Epithelial cell of alveolus of lung (primary cell): ENCODE results near the gene MEMO1. TPM values are rescaled to one million over a fixed set of nuclear protein-coding genes. Genes with fewer than 3 reads are reported as not detected.

Experiments
- total RNA-seq: library from RNA; depleted of rRNA; stranded (reverse); fragments of >200 nt; gene quantifications from 2 replicates; pipeline ENCODE4 v1.2.1, GENCODE V29; 2015

MEMO1 gene
- 24.4 and 43.1 TPM in 2 replicates for total RNA-seq

DNA sequence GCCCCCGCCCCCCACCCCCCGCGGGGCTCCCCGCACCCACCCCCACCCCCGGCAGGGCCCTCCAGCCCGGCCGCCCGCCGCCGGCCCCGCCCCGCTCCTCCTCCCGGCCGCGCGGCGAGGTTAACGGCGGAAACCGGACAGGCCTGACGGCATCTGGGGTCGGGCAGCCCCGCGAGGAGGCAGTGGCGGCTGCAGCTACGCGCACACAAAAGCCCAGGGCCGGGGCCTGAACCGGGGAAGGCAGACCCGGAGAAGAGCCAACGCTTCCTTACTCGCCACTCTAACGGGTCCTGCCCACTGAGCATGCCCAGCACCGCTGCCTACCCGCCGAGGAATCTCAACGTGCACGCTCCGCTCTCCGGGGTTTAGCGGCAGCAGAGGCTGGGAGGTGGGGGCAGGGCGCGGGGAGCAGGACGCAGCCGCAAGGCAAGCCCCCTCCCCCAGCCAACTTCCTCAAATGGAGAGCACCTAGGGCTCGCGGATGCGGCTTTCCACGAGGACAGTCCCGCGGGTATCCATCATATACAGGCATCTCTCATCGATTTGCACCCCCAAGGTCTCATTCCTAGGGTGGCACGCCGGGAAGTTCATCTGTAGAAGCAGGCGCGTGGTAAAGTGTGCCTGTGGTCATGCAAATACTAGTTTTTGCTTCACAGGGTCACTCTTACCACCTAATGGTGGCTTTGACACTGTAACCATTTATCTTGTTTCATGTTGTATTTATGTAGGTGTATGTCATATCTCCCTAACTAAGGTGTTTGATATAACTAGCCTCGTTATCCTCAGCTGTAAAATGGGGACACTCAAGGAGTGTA is at the start of gene MEMO1:
TSS of gene MEMO1 (minus strand) at position 339 of the 815 bp plus-strand sequence. CDS start 761 bp downstream, outside the sequence.

DNA sequence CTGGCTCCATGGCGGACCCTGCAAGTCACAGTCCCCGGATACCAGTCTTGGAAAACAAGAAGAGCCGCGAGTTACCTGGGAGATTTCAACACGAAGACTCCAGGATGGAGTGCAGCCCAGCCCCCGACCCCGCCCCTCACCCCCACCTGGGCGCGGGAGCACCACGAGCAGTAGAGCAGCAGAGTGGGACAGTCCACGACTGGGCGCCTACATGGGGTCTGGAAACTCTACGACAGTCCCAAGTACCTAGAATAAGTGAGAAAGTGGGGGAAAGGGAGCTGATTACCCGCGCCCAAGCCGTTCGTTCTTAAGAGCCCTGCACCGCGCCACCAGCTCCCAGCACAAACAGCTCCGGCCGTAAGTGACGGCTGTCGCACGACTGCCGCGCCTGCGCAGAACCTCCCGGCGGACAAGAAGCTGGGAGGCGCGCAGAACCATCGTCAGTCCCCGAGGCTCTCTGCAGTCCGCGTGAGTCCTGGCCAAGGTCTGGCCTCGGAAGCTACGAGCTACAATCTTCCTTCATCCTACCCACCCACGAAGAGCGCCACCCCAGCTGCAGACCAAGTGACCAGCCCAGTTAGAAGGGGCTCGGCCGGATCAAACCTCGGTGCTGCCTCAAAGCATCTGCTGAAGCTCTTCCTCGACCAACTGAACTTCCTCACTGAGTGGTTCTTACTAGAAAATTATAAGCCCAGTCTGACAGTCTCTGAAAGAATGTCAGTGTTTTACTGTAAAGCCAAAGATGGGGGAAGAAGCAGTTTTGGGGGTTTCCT is 28.8 kb upstream of the MEMO1 start, which contains the start of gene DPY30:
TSS of gene DPY30 (minus strand) at position 359 of the 773 bp plus-strand sequence. CDS start at position 10, 349 bp downstream.

Other genes with a start within 250 kb of the MEMO1 start
- gene DPY30, start 28.8 kb upstream of the MEMO1 start, total RNA-seq = 69.8 and 81.8 TPM in 2 replicates
- 11.4 and 13.4 TPM in 2 replicates for gene SPAST, start 52.5 kb upstream of the MEMO1 start, total RNA-seq
- gene SLC30A6, start 154.9 kb upstream of the MEMO1 start, total RNA-seq = 18.4 and 24.0 TPM in 2 replicates